Esophagus muscularis mucosa (tissue), 4 donors: Measurements from ENCODE around the gene PREX1.

Experiments used
- CTCF ChIP-seq, 3 experiments: fragments of 200-600 bp in 2 of 3; fragments of 450-650 bp in 1 of 3; sonication (generic) in 2 of 3; IDR thresholded peaks; one replicate each; pipeline ENCODE4 v1.5.1; 2017 to 2019; ENCODE audit warnings: antibody characterized with exemption in 3 of 3, mild to moderate bottlenecking in 2 of 3, moderate library complexity in 1 of 3
- EP300 ChIP-seq: sonication (generic); formaldehyde crosslinking; IDR thresholded peaks from one replicate; pipeline ENCODE4 v1.6.1; 2017; ENCODE audit warnings: antibody characterized with exemption
- POLR2A ChIP-seq: fragments of 450-650 bp; IDR thresholded peaks from one replicate; pipeline ENCODE4 v1.6.1; 2017; ENCODE audit warnings: antibody characterized with exemption, moderate library complexity, mild to moderate bottlenecking, low read depth
- POLR2AphosphoS5 ChIP-seq, 2 donors: sonication (generic); formaldehyde crosslinking; IDR thresholded peaks; one replicate each; pipeline ENCODE4 v1.6.1; 2017; ENCODE audit warnings: antibody characterized with exemption in 2 of 2

- TF ChIP-seq CTCF (IDR thresholded peaks at IDR 0.05) (no peak), POLR2AphosphoS5 (IDR thresholded peaks at IDR 0.05) (no peak), POLR2A (no peak), EP300 (no peak)
Measured at GRCh38 chr20:48766961-48767960, 60.5 kb downstream of the PREX1 start.
